ENCODE measurements around the gene PRDX5.
"Not testable (repeated sequence)": the region's sequence is repeated elsewhere in the genome, so short reads cannot be mapped to it uniquely, and the experiment has no call there.

The PRDX5 gene

GRCh38 chr11:64314146-64314804 lies 3.6 kb upstream of the PRDX5 start:
- 97% methylated on average over 15 of the region's 19 CpGs for WGBS (ENCODE audit: insufficient coverage)
- H3K4me3 ChIP-seq (ENCODE audit: control insufficient read depth in 1 of 7, extremely low read depth in 1 of 7, insufficient read depth in 4 of 7, low read depth in 2 of 7, low read length in 6 of 7) = no peak overlapping the region
- peaks cover 13 to 46% (median 19%) of the 10 kb centered on the region in 4 experiments for H3K36me3 ChIP-seq (ENCODE audit: control insufficient read depth in 4 of 4, insufficient read depth in 4 of 4, low read length in 3 of 4)
- H3K4me1 ChIP-seq (ENCODE audit: control extremely low read depth in 1 of 4, control insufficient read depth in 4 of 4, insufficient read depth in 4 of 4, low read length in 3 of 4) = peaks cover 0 to 24% (median 23%) of the 10 kb centered on the region in 4 experiments
- H3K27me3 ChIP-seq (replicated peaks in 2 of 5; ENCODE audit: control insufficient read depth in 4 of 5, insufficient read depth in 5 of 5, low read length in 4 of 5) = no peaks in the 10 kb centered on the region
- DNase-seq = no peak
- POLR2A ChIA-PET = no interaction called here
- CTCF ChIA-PET = interaction anchor here (0.9 to 8.7 kb wide), 4 partner anchors 18 to 43 kb away, joined by 3 to 133 read pairs (median 4); no protein-coding TSS in a partner anchor
- no peaks in the 10 kb centered on the region for H3K9me3 ChIP-seq (ENCODE audit: control extremely low read depth in 1 of 5, control insufficient read depth in 4 of 5, insufficient read depth in 2 of 5, low read depth in 1 of 5, low read length in 4 of 5)
- no peak overlapping the region for H3K27ac ChIP-seq (ENCODE audit: insufficient read depth in 1 of 2, low read depth in 1 of 2, low read length in 2 of 2, poor library complexity in 1 of 2, severe bottlenecking in 2 of 2)

GRCh38 chr11:64314805-64315561 lies 2.9 kb upstream of the PRDX5 start:
- CTCF ChIA-PET = interaction anchor here (0.9 to 8.7 kb wide), 3 partner anchors 17 to 40 kb away, joined by 3 to 133 read pairs (median 52); no protein-coding TSS in a partner anchor
- no peak overlapping the region for H3K27ac ChIP-seq (ENCODE audit: insufficient read depth in 1 of 2, low read depth in 1 of 2, low read length in 2 of 2, poor library complexity in 1 of 2, severe bottlenecking in 2 of 2)

DNA sequence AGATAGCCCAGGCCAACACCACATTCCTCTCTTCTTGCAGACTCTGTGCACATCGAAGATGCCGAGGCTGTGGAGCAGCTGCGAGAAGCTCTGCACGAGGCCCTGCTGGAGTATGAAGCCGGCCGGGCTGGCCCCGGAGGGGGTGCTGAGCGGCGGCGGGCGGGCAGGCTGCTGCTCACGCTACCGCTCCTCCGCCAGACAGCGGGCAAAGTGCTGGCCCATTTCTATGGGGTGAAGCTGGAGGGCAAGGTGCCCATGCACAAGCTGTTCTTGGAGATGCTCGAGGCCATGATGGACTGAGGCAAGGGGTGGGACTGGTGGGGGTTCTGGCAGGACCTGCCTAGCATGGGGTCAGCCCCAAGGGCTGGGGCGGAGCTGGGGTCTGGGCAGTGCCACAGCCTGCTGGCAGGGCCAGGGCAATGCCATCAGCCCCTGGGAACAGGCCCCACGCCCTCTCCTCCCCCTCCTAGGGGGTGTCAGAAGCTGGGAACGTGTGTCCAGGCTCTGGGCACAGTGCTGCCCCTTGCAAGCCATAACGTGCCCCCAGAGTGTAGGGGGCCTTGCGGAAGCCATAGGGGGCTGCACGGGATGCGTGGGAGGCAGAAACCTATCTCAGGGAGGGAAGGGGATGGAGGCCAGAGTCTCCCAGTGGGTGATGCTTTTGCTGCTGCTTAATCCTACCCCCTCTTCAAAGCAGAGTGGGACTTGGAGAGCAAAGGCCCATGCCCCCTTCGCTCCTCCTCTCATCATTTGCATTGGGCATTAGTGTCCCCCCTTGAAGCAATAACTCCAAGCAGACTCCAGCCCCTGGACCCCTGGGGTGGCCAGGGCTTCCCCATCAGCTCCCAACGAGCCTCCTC lies 2.0 kb upstream of the PRDX5 start:
- ChIA-PET POLR2A (interaction anchor here (2.1 kb wide), 1 partner anchor 44 kb away, joined by 6 read pairs; the partner anchor contains the start of gene RPS6KA4), CTCF (interaction anchor here (0.7 to 8.7 kb wide), 11 partner anchors 9 to 338 kb away, joined by 3 to 133 read pairs (median 4); partner anchors contain the start of genes BAD, FERMT3 and RPS6KA4)
- Histone ChIP-seq H3K4me3 (ENCODE audit: control insufficient read depth in 1 of 7, extremely low read depth in 1 of 7, insufficient read depth in 4 of 7, low read depth in 2 of 7, low read length in 6 of 7) (peak overlapping the region in 1 of 7 experiments; percentile 91), H3K27ac (ENCODE audit: insufficient read depth in 1 of 2, low read depth in 1 of 2, low read length in 2 of 2, poor library complexity in 1 of 2, severe bottlenecking in 2 of 2) (peak overlapping the region in 1 of 2 experiments; percentile 95), H3K4me1 (ENCODE audit: control extremely low read depth in 1 of 4, control insufficient read depth in 4 of 4, insufficient read depth in 4 of 4, low read length in 3 of 4) (peaks cover 0 to 28% (median 27%) of the 10 kb centered on the region in 4 experiments), H3K36me3 (ENCODE audit: control insufficient read depth in 4 of 4, insufficient read depth in 4 of 4, low read length in 3 of 4) (peaks cover 13 to 51% (median 23%) of the 10 kb centered on the region in 4 experiments)
- H3K9me3 ChIP-seq (ENCODE audit: control extremely low read depth in 1 of 5, control insufficient read depth in 4 of 5, insufficient read depth in 2 of 5, low read depth in 1 of 5, low read length in 4 of 5); H3K27me3 ChIP-seq (replicated peaks in 2 of 5; ENCODE audit: control insufficient read depth in 4 of 5, insufficient read depth in 5 of 5, low read length in 4 of 5); DNase-seq: not testable (repeated sequence)
- WGBS (ENCODE audit: insufficient coverage) = 91% methylated on average over 14 of the region's 25 CpGs

More at GRCh38 chr11:64314805-64315561, 2.9 kb upstream of the PRDX5 start:
- no peak for DNase-seq
- POLR2A ChIA-PET = no interaction called here
- H3K36me3 ChIP-seq (ENCODE audit: control insufficient read depth in 4 of 4, insufficient read depth in 4 of 4, low read length in 3 of 4) = peaks cover 13 to 46% (median 19%) of the 10 kb centered on the region in 4 experiments
- H3K9me3 ChIP-seq (ENCODE audit: control extremely low read depth in 1 of 5, control insufficient read depth in 4 of 5, insufficient read depth in 2 of 5, low read depth in 1 of 5, low read length in 4 of 5) = no peaks in the 10 kb centered on the region
- H3K27me3 ChIP-seq (replicated peaks in 2 of 5; ENCODE audit: control insufficient read depth in 4 of 5, insufficient read depth in 5 of 5, low read length in 4 of 5) = no peaks in the 10 kb centered on the region
- H3K4me3 ChIP-seq (ENCODE audit: control insufficient read depth in 1 of 7, extremely low read depth in 1 of 7, insufficient read depth in 4 of 7, low read depth in 2 of 7, low read length in 6 of 7) = no peak overlapping the region
- H3K4me1 ChIP-seq (ENCODE audit: control extremely low read depth in 1 of 4, control insufficient read depth in 4 of 4, insufficient read depth in 4 of 4, low read length in 3 of 4) = peaks cover 0 to 28% (median 27%) of the 10 kb centered on the region in 4 experiments
- WGBS (ENCODE audit: insufficient coverage) = over 99% methylated on average over 22 of the region's 24 CpGs

- peaks cover 0 to 28% (median 27%) of the 10 kb centered on the region in 4 experiments for H3K4me1 ChIP-seq (ENCODE audit: control extremely low read depth in 1 of 4, control insufficient read depth in 4 of 4, insufficient read depth in 4 of 4, low read length in 3 of 4)
- H3K9me3 ChIP-seq (ENCODE audit: control extremely low read depth in 1 of 5, control insufficient read depth in 4 of 5, insufficient read depth in 2 of 5, low read depth in 1 of 5, low read length in 4 of 5) = no peaks in the 10 kb centered on the region
- peak in 2 of 3 donors; percentile 48 to 65 for DNase-seq
- ChIA-PET POLR2A (interaction anchor here (0.9 to 2.3 kb wide), 9 partner anchors 12 to 109 kb away, joined by 3 to 18 read pairs (median 6); partner anchors contain the start of genes CCDC88B, ESRRA, FKBP2 and RPS6KA4), CTCF (interaction anchor here (0.7 to 8.7 kb wide), 18 partner anchors 9 to 337 kb away, joined by 3 to 133 read pairs (median 4); partner anchors contain the start of genes BAD, FERMT3 and RPS6KA4)
- H3K27ac ChIP-seq (ENCODE audit: insufficient read depth in 1 of 2, low read depth in 1 of 2, low read length in 2 of 2, poor library complexity in 1 of 2, severe bottlenecking in 2 of 2) = peak overlapping the region; percentile 87 to 95
- WGBS (ENCODE audit: insufficient coverage) = 6% methylated on average over 29 of the region's 32 CpGs
- peaks cover 17 to 54% (median 25%) of the 10 kb centered on the region in 4 experiments for H3K36me3 ChIP-seq (ENCODE audit: control insufficient read depth in 4 of 4, insufficient read depth in 4 of 4, low read length in 3 of 4)
- H3K27me3 ChIP-seq (replicated peaks in 2 of 5; ENCODE audit: control insufficient read depth in 4 of 5, insufficient read depth in 5 of 5, low read length in 4 of 5) = no peaks in the 10 kb centered on the region
- H3K4me3 ChIP-seq (ENCODE audit: control insufficient read depth in 1 of 7, extremely low read depth in 1 of 7, insufficient read depth in 4 of 7, low read depth in 2 of 7, low read length in 6 of 7) = peak overlapping the region; percentile 64 to 91 (median 86)
These were observed 1.1 kb upstream of the PRDX5 start for GRCh38 chr11:64316672-64317324.

- under 1% methylated on average over 39 of the region's 43 CpGs for WGBS (ENCODE audit: insufficient coverage)
- peak; percentile 97 to 98 (median 97) for DNase-seq
- ChIA-PET CTCF (interaction anchor here (0.6 to 8.7 kb wide), 26 partner anchors 10 to 726 kb away, joined by 3 to 133 read pairs (median 4); partner anchors contain the start of genes BAD, FERMT3 and RPS6KA4), POLR2A (interaction anchor here (0.6 to 2.3 kb wide), 14 partner anchors 10 to 110 kb away, joined by 3 to 18 read pairs (median 5); partner anchors contain the start of genes CCDC88B, ESRRA, FKBP2 and RPS6KA4)
- H3K27ac ChIP-seq (ENCODE audit: insufficient read depth in 1 of 2, low read depth in 1 of 2, low read length in 2 of 2, poor library complexity in 1 of 2, severe bottlenecking in 2 of 2) = peak within 1 kb of the TSS; percentile 87 to 95
- peaks cover 0 to 28% (median 27%) of the 10 kb centered on the region in 4 experiments for H3K4me1 ChIP-seq (ENCODE audit: control extremely low read depth in 1 of 4, control insufficient read depth in 4 of 4, insufficient read depth in 4 of 4, low read length in 3 of 4)
- no peaks in the 10 kb centered on the region for H3K9me3 ChIP-seq (ENCODE audit: control extremely low read depth in 1 of 5, control insufficient read depth in 4 of 5, insufficient read depth in 2 of 5, low read depth in 1 of 5, low read length in 4 of 5)
- no peaks in the 10 kb centered on the region for H3K27me3 ChIP-seq (replicated peaks in 2 of 5; ENCODE audit: control insufficient read depth in 4 of 5, insufficient read depth in 5 of 5, low read length in 4 of 5)
- H3K4me3 ChIP-seq (ENCODE audit: control insufficient read depth in 1 of 7, extremely low read depth in 1 of 7, insufficient read depth in 4 of 7, low read depth in 2 of 7, low read length in 6 of 7) = peak within 1 kb of the TSS; percentile 64 to 91 (median 86)
- peaks cover 19 to 57% (median 28%) of the 10 kb centered on the region in 4 experiments for H3K36me3 ChIP-seq (ENCODE audit: control insufficient read depth in 4 of 4, insufficient read depth in 4 of 4, low read length in 3 of 4)
These were observed 478 bp upstream of the PRDX5 start, which contains the start of gene TRMT112 for GRCh38 chr11:64317325-64317960. Gene TRMT112, minus strand, starts transcription at chr11:64317559. Its CDS starts 33 bp downstream, at chr11:64317526.
